GM21529 (cell line): ENCODE results near the gene TTLL7.
A peak's percentile ranks its signal among the peaks of the same experiment; 100 is the strongest.

Source experiments
- ATAC-seq: cut with Tn5 transposase; IDR thresholded peaks from one replicate; pipeline ENCODE4 v1.9.1; 2021; ENCODE audit not compliant: unreplicated experiment

Gene TTLL7, protein sequence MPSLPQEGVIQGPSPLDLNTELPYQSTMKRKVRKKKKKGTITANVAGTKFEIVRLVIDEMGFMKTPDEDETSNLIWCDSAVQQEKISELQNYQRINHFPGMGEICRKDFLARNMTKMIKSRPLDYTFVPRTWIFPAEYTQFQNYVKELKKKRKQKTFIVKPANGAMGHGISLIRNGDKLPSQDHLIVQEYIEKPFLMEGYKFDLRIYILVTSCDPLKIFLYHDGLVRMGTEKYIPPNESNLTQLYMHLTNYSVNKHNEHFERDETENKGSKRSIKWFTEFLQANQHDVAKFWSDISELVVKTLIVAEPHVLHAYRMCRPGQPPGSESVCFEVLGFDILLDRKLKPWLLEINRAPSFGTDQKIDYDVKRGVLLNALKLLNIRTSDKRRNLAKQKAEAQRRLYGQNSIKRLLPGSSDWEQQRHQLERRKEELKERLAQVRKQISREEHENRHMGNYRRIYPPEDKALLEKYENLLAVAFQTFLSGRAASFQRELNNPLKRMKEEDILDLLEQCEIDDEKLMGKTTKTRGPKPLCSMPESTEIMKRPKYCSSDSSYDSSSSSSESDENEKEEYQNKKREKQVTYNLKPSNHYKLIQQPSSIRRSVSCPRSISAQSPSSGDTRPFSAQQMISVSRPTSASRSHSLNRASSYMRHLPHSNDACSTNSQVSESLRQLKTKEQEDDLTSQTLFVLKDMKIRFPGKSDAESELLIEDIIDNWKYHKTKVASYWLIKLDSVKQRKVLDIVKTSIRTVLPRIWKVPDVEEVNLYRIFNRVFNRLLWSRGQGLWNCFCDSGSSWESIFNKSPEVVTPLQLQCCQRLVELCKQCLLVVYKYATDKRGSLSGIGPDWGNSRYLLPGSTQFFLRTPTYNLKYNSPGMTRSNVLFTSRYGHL

DNA sequence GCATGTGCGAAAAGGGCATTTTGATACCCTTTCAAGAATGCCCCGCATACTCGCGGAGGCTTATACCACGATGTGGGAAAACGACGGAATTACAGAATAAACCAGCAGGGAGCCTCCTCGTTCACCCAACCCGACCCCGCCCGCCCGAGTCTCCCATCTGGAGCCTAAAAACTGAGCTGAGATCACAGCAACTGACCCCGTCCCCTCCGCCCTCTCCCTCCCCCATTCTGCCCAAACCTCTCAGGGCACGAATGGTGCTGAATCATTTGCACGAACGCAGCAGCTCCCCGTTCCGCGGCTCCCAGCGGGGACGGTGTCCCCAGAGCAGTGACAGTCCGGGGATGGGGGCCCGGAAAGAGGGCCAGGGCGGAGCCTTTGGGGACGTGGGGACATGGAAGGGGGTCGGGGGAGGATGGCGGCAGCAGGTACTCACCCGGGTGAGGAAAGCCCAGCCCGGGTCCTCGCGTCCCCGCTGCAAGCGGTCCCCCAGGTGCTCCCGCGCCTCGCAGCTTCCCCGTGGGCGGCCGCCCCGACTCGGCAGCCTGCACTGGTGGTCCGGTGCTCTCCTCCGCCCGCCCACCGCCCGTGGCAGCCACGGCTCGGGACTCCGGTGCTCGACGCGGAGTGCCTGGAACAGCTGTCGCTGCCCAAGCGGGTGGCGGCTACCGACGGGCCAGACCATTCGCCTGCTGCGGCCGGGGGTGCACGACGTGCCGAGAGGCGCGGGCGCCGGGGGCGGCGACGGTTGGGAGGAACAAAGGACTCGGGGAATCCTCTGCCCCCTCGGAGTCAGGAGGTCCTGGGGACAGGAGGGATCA is at the start of gene TTLL7:
Gene TTLL7, minus strand, starts transcription at position 635 of the 818 bp plus-strand sequence. CDS start 46,921 bp downstream, outside the sequence.
- ATAC-seq = peak; percentile 89

DNA sequence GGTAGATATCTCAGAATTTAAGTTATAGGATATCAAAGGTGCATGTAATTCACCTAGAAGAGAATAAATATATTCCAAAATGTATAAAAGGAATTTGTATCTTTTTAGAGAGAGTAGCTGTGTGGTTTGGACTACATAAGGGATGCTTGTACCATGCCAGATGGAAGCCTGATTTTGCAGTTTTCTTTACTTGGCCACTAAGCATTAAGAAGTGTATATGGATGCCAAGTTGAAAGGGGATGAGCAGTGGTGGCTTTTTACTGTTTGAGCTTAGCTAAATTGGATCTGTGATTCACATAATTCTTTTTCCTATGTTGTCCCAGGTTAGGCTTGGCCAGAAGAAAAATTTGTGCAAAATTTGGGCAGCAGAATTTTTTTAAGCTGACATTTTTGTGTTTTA is 43.5 kb upstream of the TTLL7 start:
- ATAC-seq = no peak

DNA sequence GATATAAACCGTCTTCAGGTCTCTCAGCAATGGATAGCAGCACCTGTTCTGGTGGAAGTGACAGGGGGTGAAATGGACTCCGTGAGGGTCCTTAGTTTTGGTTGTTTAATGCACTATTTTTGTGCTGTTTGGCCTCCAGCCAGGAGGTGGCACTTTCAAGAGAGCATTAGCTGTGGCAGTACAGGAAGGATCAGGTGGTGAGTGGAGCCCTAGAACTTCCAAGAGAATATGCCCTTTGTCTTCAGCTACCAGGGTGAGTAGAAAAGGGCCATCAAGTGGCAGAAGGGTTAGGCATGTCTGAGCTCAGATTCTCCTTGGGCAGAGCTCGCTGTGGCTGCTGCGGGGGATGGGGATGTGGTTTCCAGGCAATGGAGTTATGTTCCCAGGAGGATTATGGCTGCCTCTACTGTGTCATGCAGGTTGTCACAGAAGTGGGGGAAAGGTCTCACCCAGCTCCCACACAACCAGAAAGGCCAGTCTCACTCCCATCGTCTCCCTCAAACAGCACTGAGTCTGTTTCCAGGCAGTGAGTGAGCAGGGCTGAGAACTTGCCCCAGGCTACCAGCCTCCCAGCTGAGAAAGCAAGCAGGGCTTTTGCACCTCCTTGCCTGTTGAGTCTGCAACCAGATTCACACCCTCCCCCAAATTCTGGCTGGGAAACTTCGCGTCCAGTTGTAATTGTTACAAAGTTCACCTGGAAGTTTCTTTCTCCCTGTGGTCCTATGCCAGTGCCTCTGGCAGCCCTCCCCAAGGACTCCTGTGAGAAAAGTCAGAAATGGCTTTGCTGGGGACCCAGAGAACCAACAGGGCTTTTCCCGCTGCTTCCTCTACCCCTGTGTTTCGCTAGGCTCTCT is 39.1 kb upstream of the TTLL7 start:
- ATAC-seq = no peak

DNA sequence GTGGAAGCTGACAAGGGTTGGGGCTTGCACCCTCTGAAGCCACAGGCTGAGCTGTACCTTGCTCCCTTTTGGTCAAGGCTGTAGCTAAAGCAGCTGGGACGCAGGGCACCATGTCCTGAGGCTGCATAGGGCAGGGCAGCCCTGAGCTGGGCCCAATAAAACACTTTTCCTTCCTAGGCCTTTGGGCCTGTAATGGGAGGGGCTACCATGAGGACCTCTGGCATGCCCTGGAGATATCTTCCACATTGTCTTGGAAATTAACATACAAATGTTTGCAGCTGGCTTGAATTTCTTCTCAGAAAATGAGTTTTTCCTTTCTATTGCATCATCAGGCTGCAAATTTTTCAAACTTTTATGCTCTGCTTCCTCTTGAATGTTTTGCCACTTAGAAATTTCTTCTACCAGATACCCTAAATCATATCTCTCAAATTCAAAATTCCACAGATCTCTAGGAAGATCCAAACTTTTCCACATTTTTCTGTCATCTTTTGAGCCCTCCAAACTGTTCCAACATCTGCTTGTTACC is 32.9 kb upstream of the TTLL7 start:
- no peak for ATAC-seq

DNA sequence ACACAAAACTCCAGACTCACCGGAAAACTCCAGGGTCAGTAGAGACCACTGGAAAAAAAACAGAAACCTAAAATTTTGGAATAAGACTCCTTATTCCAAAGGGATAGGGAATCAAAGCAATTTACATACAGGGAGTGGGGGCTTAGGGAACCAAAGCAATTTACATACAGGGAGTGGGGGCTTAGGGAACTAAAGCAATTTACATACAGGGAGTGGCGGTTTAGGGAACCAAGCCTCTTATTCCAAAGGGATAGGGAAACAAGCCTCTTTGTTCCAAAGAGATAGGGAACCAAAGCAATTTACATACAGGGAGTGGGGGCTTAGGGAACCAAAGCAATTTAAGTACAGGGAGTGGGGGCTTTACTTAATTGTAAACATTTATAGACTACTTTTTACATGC is 28.4 kb upstream of the TTLL7 start:
- ATAC-seq = no peak

DNA sequence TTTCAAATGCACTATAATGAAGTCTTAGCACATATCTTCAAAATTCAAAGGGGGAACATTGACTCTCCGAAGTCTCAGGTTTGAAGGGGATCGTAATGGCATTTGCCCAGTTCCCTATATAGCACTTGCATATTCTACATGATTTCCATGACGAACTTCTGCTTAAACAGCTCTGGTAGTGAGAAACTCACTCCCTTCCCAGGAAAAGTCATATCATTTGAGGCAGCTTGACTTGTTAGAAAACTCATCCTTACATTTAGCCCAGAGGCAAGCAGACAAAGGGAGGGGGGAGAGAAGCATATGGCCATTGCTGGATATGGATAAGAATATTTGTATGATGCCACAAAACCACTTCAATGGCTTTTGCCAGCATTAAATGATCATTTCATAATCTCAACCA is 27.0 kb upstream of the TTLL7 start:
- ATAC-seq = no peak

DNA sequence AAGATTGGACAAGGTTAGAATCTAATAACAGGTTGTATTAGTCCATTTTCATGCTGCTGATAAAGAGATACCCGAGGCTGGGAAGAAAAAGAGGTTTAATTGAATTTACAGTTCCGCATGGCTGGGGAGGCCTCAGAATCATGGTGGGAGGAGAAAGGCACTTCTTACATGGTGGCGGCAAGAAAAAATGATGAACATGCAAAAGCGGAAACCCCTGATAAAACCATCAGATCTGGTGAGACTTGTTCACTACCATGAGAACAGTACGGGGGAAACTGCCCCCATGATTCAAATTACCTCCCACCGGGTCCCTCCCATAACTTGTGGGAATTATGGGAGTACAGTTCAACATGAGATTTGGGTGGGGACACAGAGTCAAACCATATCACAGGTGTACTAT is 22.9 kb upstream of the TTLL7 start:
- no peak for ATAC-seq

DNA sequence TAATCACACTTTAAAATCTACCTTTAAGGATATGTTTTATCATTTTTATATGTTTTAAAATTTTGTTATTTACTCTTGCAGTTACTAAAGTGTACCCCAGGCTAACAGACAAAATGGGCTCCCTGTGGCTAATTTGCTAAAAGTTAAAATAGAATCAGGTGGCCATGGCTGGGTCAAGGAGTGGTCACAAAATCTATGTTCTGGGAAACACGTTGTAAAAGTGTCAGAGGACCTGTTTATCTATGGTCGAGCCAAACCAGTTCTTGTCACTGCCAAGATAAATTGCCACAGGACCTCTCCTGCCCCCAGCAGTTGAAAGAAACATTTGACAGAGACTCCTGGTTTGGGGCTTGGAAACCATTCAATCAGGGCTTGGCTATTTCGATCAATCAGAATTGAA is 21.2 kb upstream of the TTLL7 start:
- no peak for ATAC-seq

DNA sequence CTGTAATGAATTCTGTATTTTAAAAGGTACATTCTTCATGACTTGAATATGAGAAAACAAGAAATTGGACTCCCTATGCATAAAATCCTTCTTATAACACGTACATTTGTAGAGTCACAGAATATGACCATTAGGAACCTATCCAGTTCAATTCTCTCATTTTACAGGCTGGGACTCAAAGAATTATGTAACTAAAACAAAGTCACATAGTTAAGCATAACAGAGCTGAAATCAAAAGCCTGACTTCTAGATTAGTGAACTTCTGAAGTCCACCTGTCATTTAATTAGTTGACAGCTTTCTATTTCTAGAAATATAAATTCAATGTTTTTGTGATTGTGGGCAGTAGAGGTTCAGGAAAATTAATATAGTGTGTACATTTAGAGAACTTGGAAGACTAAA is 20.3 kb upstream of the TTLL7 start:
- ATAC-seq = no peak

DNA sequence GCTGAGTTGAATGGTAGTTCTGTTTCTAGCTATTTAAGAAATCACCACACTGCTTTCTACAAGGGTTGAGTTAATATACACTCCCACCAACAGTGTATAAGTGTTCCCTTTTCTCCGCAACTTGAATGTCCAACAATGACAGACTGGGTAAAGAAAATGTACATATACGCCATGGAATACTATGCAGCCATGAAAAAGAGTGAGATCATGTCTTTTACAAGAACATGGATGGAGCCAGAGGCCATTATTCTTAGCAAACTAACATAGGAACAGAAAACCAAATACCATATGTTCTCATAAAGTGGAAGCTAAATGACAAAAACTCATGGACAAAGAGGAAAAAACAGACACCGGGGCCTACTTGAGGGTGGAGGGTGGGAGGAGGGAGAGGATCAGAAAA is 14.8 kb upstream of the TTLL7 start:
- no peak for ATAC-seq

DNA sequence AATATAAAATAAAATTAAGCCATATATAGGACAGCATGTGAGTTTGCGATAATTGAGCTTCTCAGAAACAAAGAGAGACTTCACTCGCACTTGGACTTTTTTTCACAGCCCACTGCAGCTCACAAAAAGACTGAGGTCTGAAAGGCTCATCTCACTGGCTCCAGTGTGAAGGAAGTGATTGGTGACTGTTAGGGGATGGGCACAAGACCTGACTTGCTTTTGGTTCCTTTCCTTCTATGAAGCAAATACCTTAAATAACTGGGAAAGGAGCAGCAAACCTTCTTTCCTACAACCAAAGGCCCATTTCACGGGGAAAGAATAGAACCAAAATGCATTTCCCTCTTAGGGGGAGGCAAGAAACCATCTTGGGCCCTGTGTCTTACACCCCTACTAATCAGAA is 13.1 kb upstream of the TTLL7 start:
- no peak for ATAC-seq

DNA sequence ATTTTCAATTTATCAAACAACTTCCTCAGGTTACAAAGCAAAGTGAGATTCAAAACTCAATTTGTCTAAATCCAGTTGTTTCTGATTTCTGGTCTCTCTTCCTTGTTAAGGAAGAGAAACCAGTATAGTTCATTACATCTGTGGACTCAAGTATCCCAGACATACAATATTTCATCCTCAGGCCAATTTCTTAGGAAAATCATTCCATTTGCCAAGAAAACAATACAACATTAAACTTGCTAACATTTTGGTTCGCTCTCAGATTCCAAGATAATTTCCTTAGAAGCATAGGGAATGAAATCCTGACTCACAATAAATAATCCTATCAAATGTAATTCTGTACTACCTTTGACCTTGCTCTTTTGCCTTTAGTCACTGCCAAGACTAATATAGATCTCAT is 11.2 kb upstream of the TTLL7 start:
- ATAC-seq = no peak

DNA sequence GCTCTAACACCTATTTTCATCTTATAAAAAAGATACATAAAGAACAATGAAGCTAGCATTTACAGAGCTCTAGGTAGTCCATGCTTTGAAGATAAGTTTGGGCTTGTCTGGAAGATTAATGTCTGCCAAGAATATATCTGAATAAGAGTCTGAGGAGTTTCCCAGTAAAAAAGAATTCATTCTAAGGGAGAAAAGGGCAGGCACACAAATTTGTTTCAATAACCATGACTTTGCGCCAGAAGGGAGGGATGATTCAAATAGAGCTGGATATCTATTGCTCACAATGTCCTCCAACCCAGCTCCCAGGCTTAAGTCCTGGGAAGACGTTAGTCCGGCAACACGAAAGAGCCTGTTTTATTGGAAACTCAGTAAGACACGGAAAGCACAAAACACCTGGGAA is 9.7 kb upstream of the TTLL7 start:
- no peak for ATAC-seq

DNA sequence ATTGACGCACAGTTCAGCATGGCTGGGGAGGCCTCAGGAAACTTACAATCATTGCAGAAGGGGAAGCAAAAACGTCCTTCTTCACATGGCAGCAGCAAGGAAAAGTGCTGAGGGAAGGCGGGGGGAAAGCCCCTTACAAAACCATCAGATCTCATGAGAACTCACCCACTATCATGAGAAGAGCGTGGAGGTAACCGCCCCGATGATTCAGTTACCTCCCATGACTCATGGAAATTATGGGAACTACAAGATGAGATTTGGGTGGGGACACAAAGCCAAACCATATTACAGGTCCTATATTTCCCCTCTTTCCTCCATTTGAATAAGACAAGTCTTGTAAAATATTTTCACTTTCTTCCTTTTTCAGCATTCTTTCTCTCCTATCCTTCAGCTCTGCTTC is 7.7 kb upstream of the TTLL7 start:
- no peak for ATAC-seq

DNA sequence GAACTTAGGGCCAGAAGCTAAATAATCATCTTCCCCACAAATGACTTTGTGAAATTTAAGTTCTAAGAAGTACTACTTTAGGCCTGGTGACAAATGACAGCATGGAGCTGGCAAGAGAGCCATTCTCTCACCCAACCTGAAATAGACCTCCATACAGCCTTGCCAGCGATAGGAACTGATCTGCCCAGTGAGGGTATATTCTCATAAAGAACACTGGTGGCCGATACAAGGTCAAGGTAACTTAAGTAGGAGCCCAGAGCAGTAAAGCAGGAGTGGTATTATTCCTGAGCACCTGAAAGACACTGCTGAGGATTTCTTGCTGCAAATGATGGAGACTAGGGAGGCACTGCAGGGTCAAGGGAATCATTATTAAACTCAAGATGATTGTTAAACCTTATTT is 2.6 kb upstream of the TTLL7 start:
- no peak for ATAC-seq

DNA sequence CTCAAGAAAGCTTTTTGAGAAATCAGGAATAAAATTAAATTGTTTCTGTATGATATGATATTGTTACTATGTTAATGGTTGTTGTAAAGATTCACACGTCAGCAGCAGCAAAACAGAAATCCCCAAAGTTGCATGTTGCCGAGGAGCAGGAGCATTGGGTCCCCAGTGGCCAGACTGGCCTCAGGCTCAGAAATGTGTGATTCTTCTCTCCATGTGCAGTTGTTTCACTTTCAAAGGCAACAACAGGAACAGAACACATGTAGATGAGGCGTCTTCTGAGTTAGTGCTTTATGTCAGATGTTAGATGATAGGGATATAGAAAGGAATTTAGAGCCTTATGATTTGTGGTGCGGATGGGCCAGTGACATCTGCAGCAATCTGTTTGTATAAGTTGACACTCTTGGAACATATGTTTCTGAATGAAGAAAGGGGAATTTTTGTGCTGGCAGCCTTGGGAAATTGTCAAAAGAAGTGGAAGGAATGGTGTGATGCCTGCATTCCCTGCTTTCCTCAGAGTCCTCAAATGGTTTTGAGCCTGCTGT is 2.1 kb upstream of the TTLL7 start:
- ATAC-seq = no peak

DNA sequence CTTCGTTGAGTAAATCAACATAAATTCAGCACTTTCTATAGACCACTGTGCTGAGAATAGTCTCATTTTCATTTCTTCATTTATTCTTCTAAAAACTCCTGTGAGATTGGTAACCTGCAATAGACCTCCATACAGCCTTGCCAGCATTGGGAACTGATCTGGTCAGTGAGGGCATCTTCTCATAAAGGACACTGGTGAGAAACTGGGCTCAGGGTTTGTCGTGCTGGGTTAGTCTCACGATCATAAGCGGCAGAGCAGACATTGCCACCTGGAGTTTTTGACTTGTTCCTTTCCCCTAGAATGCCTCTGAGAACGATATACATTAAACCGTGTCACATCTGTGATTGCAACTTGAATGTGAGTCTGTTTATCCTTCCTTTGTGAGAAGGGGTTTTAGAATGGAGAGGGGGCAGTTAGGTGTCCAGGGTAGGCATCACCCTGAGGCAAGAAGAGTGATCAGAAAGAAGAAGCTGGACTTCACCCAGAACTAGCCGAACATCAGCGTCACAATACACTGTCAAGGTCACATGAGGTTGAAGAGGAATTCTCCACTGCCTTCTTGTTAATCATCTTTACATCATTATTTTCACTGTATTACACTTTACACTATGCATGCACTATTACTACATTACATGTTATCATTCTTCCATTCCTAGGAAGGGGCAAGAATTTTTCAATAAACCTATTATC is 1.4 kb upstream of the TTLL7 start:
- no peak for ATAC-seq

DNA sequence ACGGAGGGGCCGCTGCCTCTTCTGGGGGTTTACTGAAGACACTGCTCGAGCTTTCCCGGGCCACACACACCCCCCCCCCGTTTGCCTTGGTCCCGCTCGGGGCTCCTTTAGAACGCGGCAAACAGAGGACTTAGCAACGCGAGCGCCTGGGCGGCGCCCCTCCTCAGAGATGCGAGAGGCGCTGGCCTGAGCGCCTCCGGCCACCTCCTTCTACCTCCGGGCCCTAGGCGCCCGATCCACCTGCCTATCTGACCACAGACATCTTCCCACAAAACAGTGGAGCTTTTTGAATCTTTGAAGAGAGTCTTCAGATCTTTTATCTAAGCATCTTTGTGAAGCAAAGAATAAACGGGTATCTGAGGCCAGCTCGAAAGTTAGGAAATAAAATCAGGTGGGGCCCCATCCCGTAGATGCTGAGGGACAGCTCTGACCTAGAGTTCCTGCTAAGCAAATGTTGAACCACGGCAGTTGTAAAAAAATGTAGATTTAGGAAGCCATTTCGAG is 436 bp upstream of the TTLL7 start:
- ATAC-seq = peak; percentile 84

DNA sequence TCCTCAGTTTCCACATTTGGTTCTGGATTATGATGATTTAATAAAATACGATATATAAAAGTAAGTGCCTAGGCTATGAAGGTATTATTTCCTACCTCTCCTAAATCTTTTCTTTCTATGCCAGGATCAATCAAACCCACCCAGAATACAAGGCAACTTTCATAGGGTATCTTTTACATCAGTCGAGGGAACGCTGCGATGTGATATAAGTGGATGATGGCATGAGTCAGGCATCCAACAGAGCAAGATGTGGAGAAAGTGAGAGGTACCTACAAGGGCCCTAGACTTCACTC is 781 bp downstream of the TTLL7 start:
- no peak for ATAC-seq
